Neuronal stem cell (in vitro differentiated cells): Measurements from ENCODE around the gene AGBL2.

Experiments
- DNase-seq: peaks from one replicate; pipeline ENCODE4 v3.0.0-alpha.2; 2013; ENCODE audit warnings: low spot score
- H2AFZ ChIP-seq: one replicate; pipeline ENCODE4 v1.6.1; 2013; ENCODE audit warnings: mild to moderate bottlenecking, low read length, inconsistent platforms
- H2AK5ac ChIP-seq: 2 replicates; pipeline ENCODE4 v1.6.1; 2013; ENCODE audit warnings: low read depth, mild to moderate bottlenecking, inconsistent platforms, low read length, moderate library complexity, mixed read lengths
- H2BK120ac ChIP-seq: 2 replicates; pipeline ENCODE4 v1.6.1; 2013; ENCODE audit warnings: low read depth, mild to moderate bottlenecking, inconsistent platforms, low read length, moderate library complexity, mixed read lengths
- H2BK12ac ChIP-seq: one replicate; pipeline ENCODE4 v1.6.1; 2013; ENCODE audit warnings: low read length, inconsistent platforms
- H2BK15ac ChIP-seq: 2 replicates; pipeline ENCODE4 v1.6.1; 2013; ENCODE audit warnings: mild to moderate bottlenecking, low read length, inconsistent platforms, mixed read lengths
- H2BK5ac ChIP-seq: one replicate; pipeline ENCODE4 v1.6.1; 2013; ENCODE audit warnings: inconsistent platforms, mild to moderate bottlenecking, low read length, moderate library complexity
- H3K14ac ChIP-seq: one replicate; pipeline ENCODE4 v1.6.1; 2013; ENCODE audit warnings: low read length, inconsistent platforms
- H3K18ac ChIP-seq: 2 replicates; pipeline ENCODE4 v1.6.1; 2013; ENCODE audit warnings: low read length, inconsistent platforms
- H3K23ac ChIP-seq: 2 replicates; pipeline ENCODE4 v1.6.1; 2013; ENCODE audit warnings: low read depth, mild to moderate bottlenecking, mixed read lengths, low read length, inconsistent platforms; ENCODE audit not compliant: poor library complexity
- H3K27ac ChIP-seq: replicated peaks from 3 replicates; pipeline ENCODE4 v1.5.1; 2013; ENCODE audit warnings: low read length, inconsistent platforms
- H3K27me3 ChIP-seq, 3 experiments: 2 replicates each; pipeline ENCODE4 v1.6.1; 2013; ENCODE audit warnings: low read length in 3 of 3, mild to moderate bottlenecking in 2 of 3, inconsistent platforms in 1 of 3, low read depth in 1 of 3, mixed read lengths in 1 of 3, moderate library complexity in 1 of 3; ENCODE audit not compliant: control insufficient read depth in 3 of 3, insufficient read depth in 3 of 3
- H3K36me3 ChIP-seq, 2 donors: replicated peaks in 1 of 2; 2 replicates each; pipeline ENCODE4 v1.6.1; 2013; ENCODE audit warnings: low read length in 2 of 2; ENCODE audit not compliant: control insufficient read depth in 2 of 2, insufficient read depth in 2 of 2
- H3K4ac ChIP-seq: 2 replicates; pipeline ENCODE4 v1.6.1; 2013; ENCODE audit warnings: inconsistent platforms, mild to moderate bottlenecking, low read length, moderate library complexity
- H3K4me1 ChIP-seq, 2 donors: 1 replicate in 1 of 2; 2 replicates in 1 of 2; pipeline ENCODE4 v1.6.1; 2013; ENCODE audit warnings: low read length in 2 of 2, low read depth in 1 of 2; ENCODE audit not compliant: control insufficient read depth in 2 of 2, insufficient read depth in 1 of 2
- H3K4me2 ChIP-seq: one replicate; pipeline ENCODE4 v1.6.1; 2013; ENCODE audit warnings: mild to moderate bottlenecking, low read length, inconsistent platforms; ENCODE audit not compliant: insufficient read depth, poor library complexity, severe bottlenecking
- H3K4me3 ChIP-seq, 2 donors: 2 replicates each; pipeline ENCODE4 v1.5.1; 2013; ENCODE audit warnings: low read length in 2 of 2, mild to moderate bottlenecking in 2 of 2, inconsistent platforms in 1 of 2, moderate library complexity in 1 of 2
- H3K79me1 ChIP-seq: one replicate; pipeline ENCODE4 v1.6.1; 2013; ENCODE audit warnings: low read depth, mild to moderate bottlenecking, inconsistent platforms, low read length, moderate library complexity
- H3K9ac ChIP-seq: one replicate; pipeline ENCODE4 v1.6.1; 2013; ENCODE audit warnings: mild to moderate bottlenecking, low read depth, low read length, inconsistent platforms; ENCODE audit not compliant: poor library complexity
- H3K9me3 ChIP-seq, 2 donors: replicated peaks in 1 of 2; 2 replicates each; pipeline versions ENCODE3 to v1.6.1; 2013; ENCODE audit warnings: low read length in 2 of 2, mild to moderate bottlenecking in 2 of 2, inconsistent platforms in 1 of 2, low read depth in 1 of 2, mixed read lengths in 1 of 2, moderate library complexity in 1 of 2; ENCODE audit not compliant: control insufficient read depth in 2 of 2, insufficient read depth in 1 of 2
- H4K8ac ChIP-seq: one replicate; pipeline ENCODE4 v1.6.1; 2013; ENCODE audit warnings: low read depth, mild to moderate bottlenecking, inconsistent platforms, low read length, moderate library complexity
- H4K91ac ChIP-seq: one replicate; pipeline ENCODE4 v1.6.1; 2013; ENCODE audit warnings: low read length, low read depth, mild to moderate bottlenecking, inconsistent platforms; ENCODE audit not compliant: poor library complexity
- WGBS, 2 donors: extraction: QIAGEN DNeasy Blood & Tissue Kit; methylation state at CpG; one replicate each; pipeline ENCODE4 v1.1.7; 2013; ENCODE audit warnings: missing lambda C conversion rate in 2 of 2, mixed read lengths in 1 of 2; ENCODE audit not compliant: insufficient read length in 2 of 2, insufficient replicate concordance in 1 of 2; ENCODE audit errors: extremely low coverage in 2 of 2; 5-methylcytosine and 5-hydroxymethylcytosine counted together

The AGBL2 gene

GRCh38 chr11:47672283-47672730 is 42.9 kb downstream of the AGBL2 start:
- H2BK5ac ChIP-seq, result no peak overlapping the region
- no peak overlapping the region for H3K9ac ChIP-seq
- no peak overlapping the region for H2BK120ac ChIP-seq
- no peak overlapping the region for H2BK12ac ChIP-seq
- no peak overlapping the region for H2BK15ac ChIP-seq
- no peaks in the 10 kb centered on the region for H3K9me3 ChIP-seq
- no peaks in the 10 kb centered on the region for H3K27me3 ChIP-seq
- no peak overlapping the region for H3K4ac ChIP-seq
- H4K8ac ChIP-seq, result no peak overlapping the region
- H3K4me2 ChIP-seq, result no peak overlapping the region
- peaks cover 0 to 2% of the 10 kb centered on the region in 2 donors for H3K4me1 ChIP-seq
- no peaks in the 10 kb centered on the region for H3K79me1 ChIP-seq
- no peak overlapping the region for H4K91ac ChIP-seq
- H3K36me3 ChIP-seq, result no peaks in the 10 kb centered on the region
- H2AK5ac ChIP-seq, result no peak overlapping the region
- DNase-seq, result no peak
- H2AFZ ChIP-seq, result no peak overlapping the region
- no CpG with 5 or more reads among the region's 5 CpGs for WGBS, 2 donors
- H3K4me3 ChIP-seq, result no peak overlapping the region
- H3K23ac ChIP-seq, result no peak overlapping the region
- no peak overlapping the region for H3K14ac ChIP-seq
- no peak overlapping the region for H3K18ac ChIP-seq
- no peak overlapping the region for H3K27ac ChIP-seq

- DNase-seq, result no peak
- Histone ChIP-seq H3K4ac (no peak overlapping the region), H3K9me3 (no peaks in the 10 kb centered on the region), H2BK12ac (no peak overlapping the region), H3K27me3 (peaks cover 0 to 4% (median 0%) of the 10 kb centered on the region in 3 experiments), H2BK15ac (no peak overlapping the region), H3K4me2 (no peak overlapping the region), H3K36me3 (no peaks in the 10 kb centered on the region), H3K23ac (peak overlapping the region; percentile 85), H2BK5ac (no peak overlapping the region), H3K79me1 (no peaks in the 10 kb centered on the region), H3K27ac (no peak overlapping the region), H4K8ac (no peak overlapping the region), H4K91ac (no peak overlapping the region), H2AK5ac (no peak overlapping the region), H3K18ac (no peak overlapping the region), H2AFZ (no peak overlapping the region), H3K14ac (no peak overlapping the region), H3K9ac (no peak overlapping the region), H3K4me3 (no peak overlapping the region), H3K4me1 (peaks cover 0 to 2% of the 10 kb centered on the region in 2 donors), H2BK120ac (no peak overlapping the region)
- no CpG with 5 or more reads among the region's 6 CpGs for whole genome bisulfite sequencing, 2 donors
Observed at GRCh38 chr11:47669856-47670255, 45.3 kb downstream of the AGBL2 start.

GRCh38 chr11:47668665-47669064 is 46.5 kb downstream of the AGBL2 start:
- Histone ChIP-seq H3K18ac (no peak overlapping the region), H2BK12ac (no peak overlapping the region), H3K9ac (no peak overlapping the region), H3K14ac (no peak overlapping the region), H3K36me3 (no peaks in the 10 kb centered on the region), H4K91ac (no peak overlapping the region), H2BK15ac (no peak overlapping the region), H2AK5ac (no peak overlapping the region), H3K79me1 (no peaks in the 10 kb centered on the region), H2BK5ac (no peak overlapping the region), H3K4ac (no peak overlapping the region), H3K4me2 (no peak overlapping the region), H3K9me3 (no peaks in the 10 kb centered on the region), H3K4me3 (no peak overlapping the region), H2BK120ac (no peak overlapping the region), H3K4me1 (peaks cover 0 to 2% of the 10 kb centered on the region in 2 donors), H2AFZ (no peak overlapping the region), H3K27me3 (peaks cover 0 to 4% (median 0%) of the 10 kb centered on the region in 3 experiments), H3K23ac (no peak overlapping the region), H4K8ac (no peak overlapping the region), H3K27ac (no peak overlapping the region)
- no peak for DNase-seq

GRCh38 chr11:47667555-47667954 is 47.6 kb downstream of the AGBL2 start:
- H2BK15ac ChIP-seq, result no peak overlapping the region
- H3K4me3 ChIP-seq, result no peak overlapping the region
- H3K14ac ChIP-seq, result no peak overlapping the region
- no peak overlapping the region for H2BK120ac ChIP-seq
- H3K27ac ChIP-seq, result no peak overlapping the region
- H2AK5ac ChIP-seq, result no peak overlapping the region
- H3K79me1 ChIP-seq, result no peaks in the 10 kb centered on the region
- no peak overlapping the region for H4K8ac ChIP-seq
- H3K18ac ChIP-seq, result no peak overlapping the region
- DNase-seq, result no peak
- no peak overlapping the region for H2BK5ac ChIP-seq
- no peaks in the 10 kb centered on the region for H3K36me3 ChIP-seq
- H3K4me2 ChIP-seq, result no peak overlapping the region
- H2BK12ac ChIP-seq, result no peak overlapping the region
- WGBS, 2 donors, result no CpG with 5 or more reads among the region's 2 CpGs
- peaks cover 0 to 4% (median 0%) of the 10 kb centered on the region in 3 experiments for H3K27me3 ChIP-seq
- no peak overlapping the region for H3K9ac ChIP-seq
- no peak overlapping the region for H4K91ac ChIP-seq
- no peak overlapping the region for H3K4ac ChIP-seq
- H3K9me3 ChIP-seq, result no peaks in the 10 kb centered on the region
- no peak overlapping the region for H2AFZ ChIP-seq
- no peak overlapping the region for H3K23ac ChIP-seq
- peaks cover 0 to 2% of the 10 kb centered on the region in 2 donors for H3K4me1 ChIP-seq
